Measurements from ENCODE around the gene NR6A1.

The NR6A1 gene

DNA sequence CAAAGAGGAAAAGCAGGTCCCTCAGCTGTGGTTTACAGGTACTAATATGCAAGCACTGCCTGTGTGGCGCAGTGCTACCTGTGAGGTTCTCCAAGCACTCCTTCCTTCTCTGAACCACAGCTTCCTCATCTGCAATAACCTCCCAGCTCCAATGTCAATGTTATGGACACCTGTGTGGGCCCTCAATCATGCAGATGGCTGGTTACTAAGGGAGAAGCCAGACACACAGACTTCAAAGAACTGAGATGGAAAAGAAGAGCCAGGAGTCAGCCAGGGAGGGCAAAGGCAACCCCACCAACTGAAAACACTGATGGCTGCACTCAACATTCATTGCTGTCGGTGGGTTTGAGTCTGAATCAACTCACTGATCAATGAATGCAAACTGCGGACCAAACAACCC lies 77.7 kb downstream of the NR6A1 start:
- DNase-seq (ENCODE audit: low read depth) = no peak
- in situ Hi-C loops (cut with HindIII; ENCODE audit: low sequenced_read_pairs) = no loop called here
- TF ChIP-seq, protein P1, sequence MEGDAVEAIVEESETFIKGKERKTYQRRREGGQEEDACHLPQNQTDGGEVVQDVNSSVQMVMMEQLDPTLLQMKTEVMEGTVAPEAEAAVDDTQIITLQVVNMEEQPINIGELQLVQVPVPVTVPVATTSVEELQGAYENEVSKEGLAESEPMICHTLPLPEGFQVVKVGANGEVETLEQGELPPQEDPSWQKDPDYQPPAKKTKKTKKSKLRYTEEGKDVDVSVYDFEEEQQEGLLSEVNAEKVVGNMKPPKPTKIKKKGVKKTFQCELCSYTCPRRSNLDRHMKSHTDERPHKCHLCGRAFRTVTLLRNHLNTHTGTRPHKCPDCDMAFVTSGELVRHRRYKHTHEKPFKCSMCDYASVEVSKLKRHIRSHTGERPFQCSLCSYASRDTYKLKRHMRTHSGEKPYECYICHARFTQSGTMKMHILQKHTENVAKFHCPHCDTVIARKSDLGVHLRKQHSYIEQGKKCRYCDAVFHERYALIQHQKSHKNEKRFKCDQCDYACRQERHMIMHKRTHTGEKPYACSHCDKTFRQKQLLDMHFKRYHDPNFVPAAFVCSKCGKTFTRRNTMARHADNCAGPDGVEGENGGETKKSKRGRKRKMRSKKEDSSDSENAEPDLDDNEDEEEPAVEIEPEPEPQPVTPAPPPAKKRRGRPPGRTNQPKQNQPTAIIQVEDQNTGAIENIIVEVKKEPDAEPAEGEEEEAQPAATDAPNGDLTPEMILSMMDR (IDR thresholded peaks at IDR 0.05; ENCODE audit: low read depth, low read length, missing control alignments) = no peak
- no peak overlapping the region for H3K4me3 ChIP-seq (ENCODE audit: low read depth, low read length)

DNA sequence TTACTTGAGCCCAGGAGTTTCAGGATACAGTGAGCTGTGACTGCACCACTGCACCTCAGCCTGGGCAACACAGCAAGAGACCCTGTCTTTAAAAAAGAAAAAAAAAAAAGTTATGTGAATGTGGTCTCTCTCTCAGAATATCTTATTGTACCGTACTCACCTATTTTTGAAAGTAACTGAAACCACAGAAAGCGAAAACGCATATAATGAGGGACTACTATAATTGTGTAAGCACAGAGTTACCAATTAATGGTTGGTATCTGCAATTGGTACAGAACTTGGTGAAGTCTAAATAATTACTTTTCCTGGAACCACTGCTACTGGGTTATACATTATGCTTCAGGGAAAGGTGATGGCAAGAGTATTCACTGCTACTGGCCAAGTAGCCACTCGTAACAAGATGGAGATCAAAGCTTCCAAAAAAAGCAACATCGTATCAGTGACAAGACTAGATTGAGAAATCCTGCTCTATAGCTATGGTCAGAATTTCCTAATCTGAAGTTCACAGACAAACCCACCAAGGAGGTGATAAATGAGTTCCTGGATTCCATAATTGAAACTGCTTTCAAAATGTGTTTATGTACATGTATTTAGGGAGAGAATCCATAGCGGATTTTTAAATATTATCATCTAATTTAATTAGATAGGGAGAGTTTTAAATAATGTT lies 82.7 kb downstream of the NR6A1 start:
- no peak overlapping the region for H3K4me3 ChIP-seq (ENCODE audit: low read depth, low read length)
- in situ Hi-C loops (cut with HindIII; ENCODE audit: low sequenced_read_pairs) = no loop called here
- TF ChIP-seq, protein P1 (IDR thresholded peaks at IDR 0.05; ENCODE audit: low read depth, low read length, missing control alignments) = no peak
- no peak for DNase-seq (ENCODE audit: low read depth)

DNA sequence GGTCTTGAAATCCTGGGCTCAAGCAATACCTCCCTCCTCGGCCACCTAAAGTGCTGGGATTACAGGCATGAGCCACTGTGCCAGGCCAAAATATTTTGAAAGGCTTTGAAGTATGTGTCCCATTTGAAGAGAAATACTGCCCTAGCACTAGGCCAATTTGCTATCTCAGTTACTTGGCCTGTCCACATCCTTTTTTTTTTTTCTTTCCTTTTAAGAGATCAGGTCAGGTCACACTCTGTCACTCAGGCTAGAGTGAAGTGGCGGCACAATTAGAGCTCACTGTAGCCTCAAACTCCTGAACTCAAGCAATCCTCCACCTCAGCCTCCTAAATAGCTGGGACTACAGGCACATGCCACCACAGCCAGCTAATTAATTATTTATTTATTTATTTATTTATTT lies 84.2 kb downstream of the NR6A1 start:
- in situ Hi-C loops (cut with HindIII; ENCODE audit: low sequenced_read_pairs) = no loop called here
- H3K4me3 ChIP-seq (ENCODE audit: low read depth, low read length) = no peak overlapping the region
- DNase-seq (ENCODE audit: low read depth) = no peak
- TF ChIP-seq, protein P1 (IDR thresholded peaks at IDR 0.05; ENCODE audit: low read depth, low read length, missing control alignments) = no peak

DNA sequence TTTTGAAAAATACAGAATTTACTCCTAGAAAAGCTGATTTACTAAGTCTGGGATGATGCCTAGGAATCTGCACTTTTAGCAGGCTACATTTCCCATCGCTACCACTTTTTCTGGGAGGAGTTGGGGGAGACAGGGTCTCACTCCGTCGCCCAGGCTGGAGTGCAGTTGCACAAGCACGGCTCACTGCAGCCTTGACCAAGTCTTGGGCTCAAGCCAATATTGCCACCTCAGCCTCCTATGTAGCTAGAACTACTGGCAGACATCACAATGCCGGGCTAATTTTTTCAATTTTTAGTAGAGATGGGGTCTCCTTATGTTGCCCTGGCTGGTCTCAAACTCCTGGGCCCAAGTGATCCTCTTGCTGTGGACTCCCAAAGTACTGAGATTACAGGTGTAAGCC lies 85.9 kb downstream of the NR6A1 start:
- no peak for DNase-seq (ENCODE audit: low read depth)
- in situ Hi-C loops (cut with HindIII; ENCODE audit: low sequenced_read_pairs) = no loop called here
- TF ChIP-seq, protein P1 (IDR thresholded peaks at IDR 0.05; ENCODE audit: low read depth, low read length, missing control alignments) = no peak
- no peak overlapping the region for H3K4me3 ChIP-seq (ENCODE audit: low read depth, low read length)

DNA sequence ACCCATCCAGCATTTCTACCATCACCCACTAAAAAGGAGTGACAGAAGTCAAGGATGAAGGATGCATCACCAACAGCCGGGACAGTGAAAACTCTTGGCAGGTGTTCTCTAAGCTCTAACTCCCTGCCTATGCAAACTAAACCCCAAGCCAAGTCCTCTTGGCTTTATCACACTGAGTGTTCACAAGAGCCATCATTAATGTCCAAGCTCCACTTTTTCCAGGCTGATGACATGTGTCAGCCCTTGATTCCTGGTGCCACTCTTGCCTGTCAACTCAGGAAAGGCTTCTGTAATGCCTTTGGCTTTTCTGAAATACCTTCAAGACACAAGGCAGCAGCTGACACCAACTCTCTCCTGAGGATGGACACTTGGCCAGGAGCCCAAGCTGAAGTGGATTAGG lies 86.9 kb downstream of the NR6A1 start:
- H3K4me3 ChIP-seq (ENCODE audit: low read depth, low read length) = no peak overlapping the region
- TF ChIP-seq, protein P1 (IDR thresholded peaks at IDR 0.05; ENCODE audit: low read depth, low read length, missing control alignments) = no peak
- DNase-seq (ENCODE audit: low read depth) = no peak
- in situ Hi-C loops (cut with HindIII; ENCODE audit: low sequenced_read_pairs) = no loop called here

DNA sequence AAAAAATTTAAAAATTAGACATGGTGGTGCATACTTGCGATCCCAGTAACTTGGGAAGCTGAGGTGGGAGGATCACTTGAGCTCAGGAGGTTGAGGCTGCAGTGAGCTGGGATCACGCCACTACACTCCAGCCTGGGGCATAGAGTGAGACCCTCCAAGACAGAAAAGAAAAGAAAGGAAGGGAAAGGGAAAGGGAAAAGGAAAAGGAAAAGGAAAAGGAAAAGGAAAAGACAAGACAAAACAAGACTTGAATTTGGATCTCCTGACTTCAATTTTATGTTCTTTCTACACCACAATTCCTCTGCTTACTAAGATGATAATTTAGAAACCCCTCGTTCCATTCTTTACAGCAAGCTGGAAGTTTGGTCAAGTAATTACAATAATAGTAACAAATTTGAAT lies 88.1 kb downstream of the NR6A1 start:
- in situ Hi-C loops (cut with HindIII; ENCODE audit: low sequenced_read_pairs) = no loop called here
- no peak overlapping the region for H3K4me3 ChIP-seq (ENCODE audit: low read depth, low read length)
- TF ChIP-seq, protein P1 (IDR thresholded peaks at IDR 0.05; ENCODE audit: low read depth, low read length, missing control alignments) = no peak
- DNase-seq (ENCODE audit: low read depth) = no peak

Measured in astrocyte of the cerebellum (primary cell).